ENCODE results near the gene MEA1.

DNA sequence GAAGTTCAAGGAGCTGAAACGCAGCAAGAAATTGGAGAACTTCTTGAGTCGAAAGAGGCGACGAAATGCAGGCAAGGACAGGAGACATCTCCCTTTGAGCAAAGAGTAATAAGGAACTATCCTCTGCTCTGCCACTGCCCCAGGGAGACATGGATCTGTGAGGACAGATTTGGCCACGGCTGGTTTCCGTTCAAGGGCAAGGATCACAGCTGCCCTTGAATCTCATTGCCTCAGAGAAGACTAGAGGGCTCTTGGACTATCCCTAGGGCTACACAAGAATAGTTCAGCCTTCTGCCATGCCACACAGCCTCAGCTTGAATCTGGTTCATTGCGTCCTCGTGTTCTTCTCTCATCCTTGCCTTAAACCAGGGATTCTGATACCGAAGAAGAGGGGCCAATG lies 15.4 kb upstream of the MEA1 start:
- TF ChIP-seq POLR2A (IDR thresholded peaks at IDR 0.05): no peak
- no peak for TF ChIP-seq CTCF (IDR thresholded peaks at IDR 0.05)
- TF ChIP-seq EP300 (IDR thresholded peaks at IDR 0.05): no peak
